Heart left ventricle (tissue), 13 donors: ENCODE results near the gene MYH13.

Experiments used
- POLR2A ChIP-seq, 2 donors: fragments of 450-650 bp; IDR thresholded peaks; one replicate each; pipeline ENCODE4 v1.6.1; 2017; ENCODE audit warnings: antibody characterized with exemption in 2 of 2, mild to moderate bottlenecking in 2 of 2, moderate library complexity in 2 of 2
- TF ChIP-seq, protein P1 (sequence below), 12 donors: fragments of 200-600 bp; sonication (generic) in 4 of 12; IDR thresholded peaks; one replicate each; pipeline versions ENCODE4 v1.5.0 to v1.8.0; 2018 to 2022; ENCODE audit warnings: antibody characterized with exemption in 12 of 12, mild to moderate bottlenecking in 5 of 12
- donor health status: ischemic (EF 13 %, LVEDD 7.1; RV severe dilation, severe dysfunction).
- donor health status: DM: no; HTN: yes; CAD: no.
- donor health status: DM: no; HTN: no; CAD: no.
- donor health status: ischemic (EF 25% LVEDD 6.9; RV normal size, moderate dysfunction).
- donor health status: ischemic (EF 25% LVEDD 5.7; RV mildly dilated, moderate dysfunction).
- donor health status: ischemic (EF 35%, LVEDD 5.7; RV mildly dilated, moderate dysfunction).
- donor health status: nonischemic (EF 11% LVEDD 7.7; RV severe dilation, severe dysfunction).
- donor health status: DM: yes; HTN: yes; CAD: no.
- donor health status: PGD.
- donor health status: ischemic (EF 29% LVEDD 5.4; RV normal size, mild dysfunction).
- donor health status: nonischemic (EF 23%, LVEDD 6.1; RV moderate dilation, normal function).

DNA sequence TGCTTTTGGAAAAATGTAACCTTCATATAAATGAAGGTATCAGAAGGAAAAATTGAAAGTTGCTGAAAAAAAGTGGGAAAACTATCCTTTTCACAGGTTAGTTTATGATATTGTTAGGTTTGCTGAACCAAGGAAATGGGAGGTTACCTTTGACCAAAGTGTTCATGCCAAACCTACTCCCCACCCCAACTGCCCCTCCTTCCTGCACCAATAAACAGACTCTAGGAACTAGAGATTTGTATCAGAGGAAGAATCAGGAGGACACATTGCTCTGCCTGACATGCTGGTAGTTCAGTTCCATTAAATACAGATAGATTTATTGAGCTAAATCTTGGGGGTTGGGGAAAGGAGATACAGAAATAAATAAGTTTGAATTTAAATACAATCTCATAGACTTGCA lies 30.8 kb upstream of the MYH13 start:
- TF ChIP-seq, protein P1, sequence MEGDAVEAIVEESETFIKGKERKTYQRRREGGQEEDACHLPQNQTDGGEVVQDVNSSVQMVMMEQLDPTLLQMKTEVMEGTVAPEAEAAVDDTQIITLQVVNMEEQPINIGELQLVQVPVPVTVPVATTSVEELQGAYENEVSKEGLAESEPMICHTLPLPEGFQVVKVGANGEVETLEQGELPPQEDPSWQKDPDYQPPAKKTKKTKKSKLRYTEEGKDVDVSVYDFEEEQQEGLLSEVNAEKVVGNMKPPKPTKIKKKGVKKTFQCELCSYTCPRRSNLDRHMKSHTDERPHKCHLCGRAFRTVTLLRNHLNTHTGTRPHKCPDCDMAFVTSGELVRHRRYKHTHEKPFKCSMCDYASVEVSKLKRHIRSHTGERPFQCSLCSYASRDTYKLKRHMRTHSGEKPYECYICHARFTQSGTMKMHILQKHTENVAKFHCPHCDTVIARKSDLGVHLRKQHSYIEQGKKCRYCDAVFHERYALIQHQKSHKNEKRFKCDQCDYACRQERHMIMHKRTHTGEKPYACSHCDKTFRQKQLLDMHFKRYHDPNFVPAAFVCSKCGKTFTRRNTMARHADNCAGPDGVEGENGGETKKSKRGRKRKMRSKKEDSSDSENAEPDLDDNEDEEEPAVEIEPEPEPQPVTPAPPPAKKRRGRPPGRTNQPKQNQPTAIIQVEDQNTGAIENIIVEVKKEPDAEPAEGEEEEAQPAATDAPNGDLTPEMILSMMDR (IDR thresholded peaks at IDR 0.05), result no peak
- TF ChIP-seq POLR2A (IDR thresholded peaks at IDR 0.05), result no peak
